Mesendoderm (in vitro differentiated cells): Measurements from ENCODE around the gene EHD1.

ENCODE experiments used
- DNase-seq: peaks from one replicate; pipeline ENCODE4 v3.0.0; 2013
- H2AK5ac ChIP-seq: 2 replicates; pipeline ENCODE4 v1.6.1; 2013; ENCODE audit warnings: low read length, inconsistent platforms
- H2BK120ac ChIP-seq: 2 replicates; pipeline ENCODE4 v1.6.1; 2013; ENCODE audit warnings: low read depth, mild to moderate bottlenecking, low read length, moderate library complexity, mixed read lengths
- H2BK15ac ChIP-seq: replicated peaks from 2 replicates; pipeline ENCODE4 v1.6.1; 2013; ENCODE audit warnings: low read depth, mild to moderate bottlenecking, moderate library complexity
- H2BK5ac ChIP-seq: 2 replicates; pipeline ENCODE4 v1.6.1; 2013; ENCODE audit warnings: low read length, inconsistent platforms
- H3K18ac ChIP-seq: 2 replicates; pipeline ENCODE4 v1.6.1; 2013; ENCODE audit warnings: mild to moderate bottlenecking, low read length, mixed read lengths
- H3K23ac ChIP-seq: one replicate; pipeline ENCODE4 v1.6.1; 2013; ENCODE audit warnings: low read length
- H3K27ac ChIP-seq: 2 replicates; pipeline ENCODE4 v1.5.1; 2013; ENCODE audit warnings: low read depth, mild to moderate bottlenecking, inconsistent platforms, low read length, moderate library complexity
- H3K27me3 ChIP-seq: 2 replicates; pipeline ENCODE4 v1.6.1; 2013; ENCODE audit warnings: low read length, control low read depth, mild to moderate bottlenecking, inconsistent platforms; ENCODE audit not compliant: insufficient read depth, poor library complexity
- H3K36me3 ChIP-seq: 2 replicates; pipeline ENCODE4 v1.6.1; 2013; ENCODE audit warnings: low read length, inconsistent platforms; ENCODE audit not compliant: control insufficient read depth, insufficient read depth
- H3K4ac ChIP-seq: one replicate; pipeline ENCODE4 v1.6.1; 2013; ENCODE audit warnings: low read depth, mild to moderate bottlenecking, low read length, moderate library complexity
- H3K4me1 ChIP-seq: 2 replicates; pipeline ENCODE4 v1.6.1; 2013; ENCODE audit warnings: low read depth, low read length, inconsistent platforms; ENCODE audit not compliant: control insufficient read depth
- H3K4me2 ChIP-seq: 2 replicates; pipeline ENCODE4 v1.6.1; 2013; ENCODE audit warnings: low read length
- H3K4me3 ChIP-seq: 2 replicates; pipeline ENCODE4 v1.5.1; 2013; ENCODE audit warnings: mild to moderate bottlenecking, low read length
- H3K56ac ChIP-seq: one replicate; pipeline ENCODE4 v1.6.1; 2013; ENCODE audit warnings: low read length
- H3K79me1 ChIP-seq: 2 replicates; pipeline ENCODE4 v1.6.1; 2013; ENCODE audit warnings: low read length, inconsistent platforms
- H3K79me2 ChIP-seq: 2 replicates; pipeline ENCODE4 v1.6.1; 2013; ENCODE audit warnings: mild to moderate bottlenecking, low read length; ENCODE audit not compliant: control insufficient read depth, insufficient read depth
- H3K9ac ChIP-seq: 2 replicates; pipeline ENCODE4 v1.6.1; 2013; ENCODE audit warnings: low read length, inconsistent platforms
- H4K5ac ChIP-seq: one replicate; pipeline ENCODE4 v1.6.1; 2013; ENCODE audit warnings: low read length
- H4K8ac ChIP-seq: one replicate; pipeline ENCODE4 v1.6.1; 2013; ENCODE audit warnings: low read depth, mild to moderate bottlenecking, control low read depth, low read length, moderate library complexity
- WGBS: extraction: QIAGEN DNeasy Blood & Tissue Kit; methylation state at CpG from one replicate; pipeline ENCODE4 v1.1.7; 2013; ENCODE audit warnings: low lambda C conversion rate, missing lambda C conversion rate; ENCODE audit not compliant: insufficient coverage; ENCODE audit errors: extremely low coverage; 5-methylcytosine and 5-hydroxymethylcytosine counted together

Gene EHD1

GRCh38 chr11:64898541-64898940, 20.1 kb upstream of the EHD1 start:
- Histone ChIP-seq H3K9ac (no peak overlapping the region), H2BK15ac (no peak overlapping the region), H2BK5ac (no peak overlapping the region), H2BK120ac (no peak overlapping the region), H3K4ac (no peak overlapping the region), H3K4me2 (no peak overlapping the region), H3K79me2 (no peaks in the 10 kb centered on the region), H3K27me3 (no peaks in the 10 kb centered on the region), H3K79me1 (no peaks in the 10 kb centered on the region), H2AK5ac (no peak overlapping the region), H3K18ac (no peak overlapping the region), H4K8ac (no peak overlapping the region), H4K5ac (no peak overlapping the region), H3K27ac (no peak overlapping the region), H3K36me3 (peaks cover 1% of the 10 kb centered on the region), H3K4me1 (no peaks in the 10 kb centered on the region), H3K4me3 (no peak overlapping the region), H3K56ac (no peak overlapping the region), H3K23ac (no peak overlapping the region)
- no peak for DNase-seq
- no CpG with 5 or more reads among the region's 19 CpGs for WGBS

- no peak overlapping the region for H2AK5ac ChIP-seq
- no peaks in the 10 kb centered on the region for H3K27me3 ChIP-seq
- no peak overlapping the region for H3K4ac ChIP-seq
- no CpG with 5 or more reads among the region's 9 CpGs for WGBS
- no peaks in the 10 kb centered on the region for H3K79me2 ChIP-seq
- no peak overlapping the region for H2BK15ac ChIP-seq
- no peaks in the 10 kb centered on the region for H3K4me1 ChIP-seq
- H3K23ac ChIP-seq = no peak overlapping the region
- H3K4me3 ChIP-seq = no peak overlapping the region
- no peak overlapping the region for H2BK120ac ChIP-seq
- no peaks in the 10 kb centered on the region for H3K79me1 ChIP-seq
- no peak overlapping the region for H4K8ac ChIP-seq
- no peak overlapping the region for H3K27ac ChIP-seq
- DNase-seq = no peak
- H3K9ac ChIP-seq = no peak overlapping the region
- no peak overlapping the region for H3K4me2 ChIP-seq
- no peak overlapping the region for H4K5ac ChIP-seq
- H3K18ac ChIP-seq = no peak overlapping the region
- no peak overlapping the region for H3K56ac ChIP-seq
- H2BK5ac ChIP-seq = no peak overlapping the region
- H3K36me3 ChIP-seq = peaks cover 1% of the 10 kb centered on the region
Measured at GRCh38 chr11:64898076-64898445, 19.6 kb upstream of the EHD1 start.

GRCh38 chr11:64897381-64898075, 19.1 kb upstream of the EHD1 start:
- no peaks in the 10 kb centered on the region for H3K79me1 ChIP-seq
- H3K27ac ChIP-seq = no peak overlapping the region
- H2AK5ac ChIP-seq = no peak overlapping the region
- no peak overlapping the region for H3K4me2 ChIP-seq
- H3K36me3 ChIP-seq = peaks cover 1% of the 10 kb centered on the region
- no peak overlapping the region for H3K4me3 ChIP-seq
- no peak overlapping the region for H3K4ac ChIP-seq
- H4K8ac ChIP-seq = no peak overlapping the region
- H3K18ac ChIP-seq = no peak overlapping the region
- DNase-seq = no peak
- no peak overlapping the region for H2BK120ac ChIP-seq
- no peak overlapping the region for H2BK5ac ChIP-seq
- H3K79me2 ChIP-seq = no peaks in the 10 kb centered on the region
- no peaks in the 10 kb centered on the region for H3K4me1 ChIP-seq
- H3K9ac ChIP-seq = no peak overlapping the region
- H3K56ac ChIP-seq = no peak overlapping the region
- WGBS = no CpG with 5 or more reads among the region's 19 CpGs
- H3K23ac ChIP-seq = no peak overlapping the region
- H3K27me3 ChIP-seq = no peaks in the 10 kb centered on the region
- H2BK15ac ChIP-seq = no peak overlapping the region
- no peak overlapping the region for H4K5ac ChIP-seq

GRCh38 chr11:64896448-64897022, 18.1 kb upstream of the EHD1 start:
- no peak overlapping the region for H3K56ac ChIP-seq
- H2BK5ac ChIP-seq = no peak overlapping the region
- no peak overlapping the region for H4K5ac ChIP-seq
- H3K4me2 ChIP-seq = no peak overlapping the region
- DNase-seq = no peak
- no peak overlapping the region for H2AK5ac ChIP-seq
- H2BK15ac ChIP-seq = no peak overlapping the region
- H3K27ac ChIP-seq = no peak overlapping the region
- H3K23ac ChIP-seq = no peak overlapping the region
- no peak overlapping the region for H3K4ac ChIP-seq
- H2BK120ac ChIP-seq = no peak overlapping the region
- no CpG with 5 or more reads among the region's 14 CpGs for WGBS
- no peaks in the 10 kb centered on the region for H3K79me2 ChIP-seq
- H3K9ac ChIP-seq = no peak overlapping the region
- no peaks in the 10 kb centered on the region for H3K27me3 ChIP-seq
- H3K18ac ChIP-seq = no peak overlapping the region
- H3K36me3 ChIP-seq = peaks cover 1% of the 10 kb centered on the region
- H3K79me1 ChIP-seq = no peaks in the 10 kb centered on the region
- H4K8ac ChIP-seq = no peak overlapping the region
- H3K4me1 ChIP-seq = no peaks in the 10 kb centered on the region
- H3K4me3 ChIP-seq = no peak overlapping the region

GRCh38 chr11:64894812-64895452, 16.5 kb upstream of the EHD1 start:
- H3K56ac ChIP-seq = no peak overlapping the region
- no peaks in the 10 kb centered on the region for H3K79me1 ChIP-seq
- H3K9ac ChIP-seq = no peak overlapping the region
- no peak overlapping the region for H3K4me2 ChIP-seq
- no peaks in the 10 kb centered on the region for H3K27me3 ChIP-seq
- no peak overlapping the region for H3K18ac ChIP-seq
- no peaks in the 10 kb centered on the region for H3K79me2 ChIP-seq
- H3K4me1 ChIP-seq = no peaks in the 10 kb centered on the region
- H3K36me3 ChIP-seq = peaks cover 1% of the 10 kb centered on the region
- H4K8ac ChIP-seq = no peak overlapping the region
- no peak overlapping the region for H3K23ac ChIP-seq
- no peak overlapping the region for H3K4ac ChIP-seq
- H4K5ac ChIP-seq = no peak overlapping the region
- no peak overlapping the region for H2BK120ac ChIP-seq
- no peak for DNase-seq
- H2AK5ac ChIP-seq = no peak overlapping the region
- no peak overlapping the region for H2BK5ac ChIP-seq
- H3K4me3 ChIP-seq = no peak overlapping the region
- no peak overlapping the region for H3K27ac ChIP-seq
- no peak overlapping the region for H2BK15ac ChIP-seq
- WGBS = no CpG with 5 or more reads among the region's 39 CpGs
